Measurements from ENCODE around the gene FGF9.
A peak's percentile ranks its signal among the peaks of the same experiment; 100 is the strongest.

GRCh38 chr13:21673539-21673788 is 2.6 kb downstream of the FGF9 start:
- TF ChIP-seq JUNB (IDR thresholded peaks at IDR 0.05) = no peak
- TF ChIP-seq CTCF (IDR thresholded peaks at IDR 0.05 in 2 of 3, conservative IDR thresholded peaks at IDR 0.05 in 1 of 3; ENCODE audit: control insufficient read depth in 2 of 3, extremely low read depth in 1 of 3, insufficient read depth in 1 of 3, low read depth in 3 of 3, low read length in 3 of 3) = peak in 2 of 3 experiments; percentile 25 to 36; a peak in 1 of 6 replicates

All from GM12878 (cell line).